GM23248 (cell line): ENCODE measurements around the gene ANKRD22.

Experiments
- EZH2 ChIP-seq: fragments of 200-600 bp; sonication (generic); IDR thresholded peaks from 2 replicates; pipeline ENCODE4 v1.6.1; 2018; ENCODE audit warnings: antibody characterized with exemption, mild to moderate bottlenecking; ENCODE audit not compliant: insufficient read depth, poor library complexity, severe bottlenecking
- EZH2phosphoT487 ChIP-seq: fragments of 200-600 bp; sonication (generic); IDR thresholded peaks from 2 replicates; pipeline ENCODE4 v1.6.1; 2018; ENCODE audit warnings: antibody characterized with exemption, moderate library complexity, mild to moderate bottlenecking, low read depth; ENCODE audit not compliant: insufficient read depth

- TF ChIP-seq EZH2: no peak
- no peak for TF ChIP-seq EZH2phosphoT487
Measured at GRCh38 chr10:88870089-88870488, 18.4 kb upstream of the ANKRD22 start.
